Activated CD8-positive, alpha-beta memory T cell treated with anti-CD3 and anti-CD28 coated beads, Interleukin-2, amount 50 U/mL, for 24 hours (primary cell): ENCODE results near the gene TALDO1.
"Not testable (repeated sequence)": the region's sequence is repeated elsewhere in the genome, so short reads cannot be mapped to it uniquely, and the experiment has no call there.

Experiments used
- DNase-seq: peaks from one replicate; pipeline ENCODE4 v3.0.0-alpha.2; 2020; ENCODE audit errors: extremely low read depth

TALDO1 gene

GRCh38 chr11:737366-737765 lies 9.9 kb upstream of the TALDO1 start:
- no peak for DNase-seq

DNA sequence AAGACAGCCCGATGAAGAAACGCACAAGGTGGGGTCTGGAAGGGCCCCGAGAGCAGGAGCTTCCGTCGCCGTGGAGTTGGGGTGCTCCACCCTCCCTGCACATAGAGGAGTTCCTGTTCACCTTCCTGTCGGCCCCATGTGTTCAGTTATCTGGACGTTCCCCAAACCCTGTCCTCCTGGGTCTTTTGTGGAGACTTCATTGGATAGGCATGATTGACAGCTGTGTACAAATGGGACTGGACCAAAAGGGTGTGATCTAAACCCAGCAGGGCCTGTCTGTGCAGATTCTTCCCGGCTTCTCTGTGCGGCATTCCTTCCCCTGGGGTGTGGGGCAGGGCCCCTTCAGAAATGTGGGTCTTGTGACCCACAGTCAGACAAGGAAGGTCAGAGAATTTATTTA lies 9.4 kb upstream of the TALDO1 start:
- not testable (repeated sequence) for DNase-seq

DNA sequence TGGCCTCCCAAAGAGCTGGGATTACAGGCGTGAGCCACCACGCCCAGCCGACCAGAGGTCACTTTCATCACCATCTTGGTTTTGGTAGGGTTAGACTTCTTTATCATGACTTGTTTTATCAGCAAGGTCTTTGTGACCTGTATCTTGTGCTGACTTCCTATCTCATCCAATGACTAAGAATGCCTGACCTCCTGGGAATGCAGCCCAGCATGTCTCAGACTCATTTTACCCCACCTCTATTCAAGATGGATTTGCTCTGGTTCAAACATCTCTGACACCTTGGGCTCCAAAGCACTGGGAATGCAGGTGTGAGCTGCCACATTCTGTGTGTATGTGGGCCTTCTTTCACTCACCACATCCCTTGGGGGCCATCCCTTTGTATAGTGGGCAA lies 5.1 kb upstream of the TALDO1 start:
- DNase-seq: no peak

DNA sequence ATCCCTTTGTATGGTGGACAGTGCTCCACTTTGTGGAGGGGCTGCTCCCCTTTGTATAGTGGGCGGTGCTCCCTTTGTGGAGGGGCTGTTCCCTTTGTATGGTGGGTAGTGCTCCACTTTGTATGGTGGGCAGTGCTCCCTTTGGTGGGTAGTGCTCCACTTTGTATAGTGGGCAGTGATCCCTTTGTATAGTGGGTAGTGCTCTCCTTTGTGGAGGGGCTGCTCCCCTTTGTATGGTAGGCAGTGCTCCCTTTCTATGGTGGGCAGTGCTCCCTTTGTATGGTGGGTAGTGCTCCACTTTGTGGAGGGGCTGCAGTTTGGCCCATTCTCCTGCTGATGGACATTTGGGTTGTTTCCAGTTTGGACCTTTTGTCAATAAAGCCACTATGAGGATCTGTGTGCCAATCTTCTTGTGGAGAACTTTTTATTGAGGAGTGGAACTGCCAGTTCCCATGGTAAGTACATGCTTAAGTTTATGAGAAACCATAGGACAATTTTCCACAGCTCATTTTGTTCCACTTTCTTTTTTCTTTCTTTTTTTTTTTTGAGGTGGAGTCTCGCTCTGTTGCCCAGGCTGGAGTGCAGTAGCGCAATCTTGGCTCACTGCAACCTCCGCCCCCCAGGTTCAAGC lies 4.6 kb upstream of the TALDO1 start:
- DNase-seq: no peak

DNA sequence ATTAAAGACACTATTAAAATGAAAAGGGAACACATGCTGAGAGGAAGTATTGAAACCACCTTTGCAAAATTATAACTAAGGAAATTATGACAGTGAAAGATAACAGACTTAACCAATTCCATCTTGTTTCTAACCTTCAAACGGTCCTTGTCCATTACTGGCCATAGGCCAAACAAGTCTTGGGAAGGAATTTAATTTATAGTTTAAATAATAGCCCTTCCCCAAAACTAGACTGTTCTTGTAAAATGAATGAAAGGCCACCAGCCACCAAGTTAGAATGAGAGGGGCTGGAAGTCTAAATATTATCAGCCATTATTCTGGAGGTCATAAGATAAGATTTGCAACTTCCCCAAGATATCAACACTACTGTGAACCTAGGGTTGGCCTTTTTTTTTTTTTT lies 1.8 kb upstream of the TALDO1 start:
- DNase-seq: no peak

- DNase-seq: no peak
Observed at GRCh38 chr11:746289-747157, 741 bp upstream of the TALDO1 start.

- DNase-seq: no peak
Observed at GRCh38 chr11:748007-748359, 719 bp downstream of the TALDO1 start.

GRCh38 chr11:749731-750130 lies 2.5 kb downstream of the TALDO1 start:
- no peak for DNase-seq

- no peak for DNase-seq
Observed at GRCh38 chr11:760236-760635, 13.0 kb downstream of the TALDO1 start.

DNA sequence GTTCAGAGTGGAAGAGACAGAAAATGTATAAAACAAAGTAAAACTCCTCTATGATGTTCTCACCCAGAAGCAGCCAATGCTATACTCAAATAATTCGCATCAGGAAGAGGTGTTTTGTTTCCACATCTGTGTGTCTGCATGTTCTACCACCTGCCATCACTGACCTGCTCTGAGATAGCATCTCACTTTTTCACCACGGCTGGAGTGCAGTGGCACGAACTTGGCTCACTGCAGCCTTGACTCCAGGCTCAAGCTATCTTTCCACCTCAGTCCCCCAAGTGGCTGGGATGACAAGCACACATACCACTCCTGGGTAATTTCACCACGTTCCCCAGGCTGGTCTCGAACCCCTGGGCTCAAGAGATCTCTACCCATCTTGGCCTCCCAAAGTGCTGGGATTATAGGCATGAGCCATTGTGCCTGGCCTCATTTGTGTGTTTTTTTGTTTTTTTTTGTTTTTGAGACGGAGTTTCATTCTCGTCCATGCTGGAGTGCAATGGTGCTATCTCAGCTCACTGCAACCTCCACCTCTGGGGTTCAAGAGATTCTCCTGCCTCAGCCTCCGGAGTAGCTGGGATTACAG lies 14.4 kb downstream of the TALDO1 start:
- no peak for DNase-seq

DNA sequence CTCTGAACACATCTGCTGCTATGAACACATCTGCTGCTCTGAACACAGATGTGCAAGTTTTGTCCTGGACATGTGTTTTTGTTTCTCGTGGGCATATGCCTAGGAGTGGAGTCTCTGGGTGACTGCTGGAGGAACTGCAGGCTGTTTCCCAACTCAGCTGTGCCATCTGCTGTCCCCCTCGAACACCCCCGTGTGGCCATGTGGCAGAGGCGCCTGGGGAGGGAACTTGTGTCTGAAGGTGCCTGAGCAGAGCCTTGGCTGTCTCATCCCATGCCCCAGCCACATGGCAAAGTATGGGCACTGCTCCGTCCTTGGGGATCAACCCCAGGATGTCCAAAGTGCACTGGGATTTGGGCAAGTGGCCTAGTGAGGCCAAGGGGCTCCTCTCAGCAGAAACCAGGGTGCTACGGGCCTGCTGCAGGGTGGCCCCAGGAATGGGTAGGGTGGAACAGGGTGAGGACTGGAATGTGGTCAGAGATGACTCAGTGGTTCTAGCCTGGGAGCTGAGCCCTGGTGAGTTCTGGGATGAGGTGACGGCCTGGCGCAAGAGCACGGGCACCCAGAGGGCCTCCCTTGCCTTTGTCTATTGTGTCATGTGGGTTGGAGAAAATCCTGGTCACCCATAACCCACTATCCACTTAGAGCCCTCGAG lies 15.3 kb downstream of the TALDO1 start:
- DNase-seq: no peak

DNA sequence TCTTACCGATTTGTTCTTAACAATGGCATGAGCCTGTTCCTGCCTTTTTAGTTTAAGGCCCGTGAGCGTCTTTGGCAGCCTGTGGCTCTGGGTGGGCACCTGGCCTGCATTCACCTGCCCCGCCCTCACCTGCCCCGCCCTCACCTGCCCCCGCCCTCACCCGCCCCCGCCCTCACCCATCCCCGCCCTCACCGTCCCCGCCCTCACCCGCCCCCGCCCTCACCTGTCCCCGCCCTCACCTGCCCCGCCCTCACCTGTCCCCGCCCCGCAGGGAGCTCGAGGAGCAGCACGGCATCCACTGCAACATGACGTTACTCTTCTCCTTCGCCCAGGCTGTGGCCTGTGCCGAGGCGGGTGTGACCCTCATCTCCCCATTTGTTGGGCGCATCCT lies 15.8 kb downstream of the TALDO1 start:
- no peak for DNase-seq

- DNase-seq: no peak
Observed at GRCh38 chr11:763549-764321, 16.5 kb downstream of the TALDO1 start.

DNA sequence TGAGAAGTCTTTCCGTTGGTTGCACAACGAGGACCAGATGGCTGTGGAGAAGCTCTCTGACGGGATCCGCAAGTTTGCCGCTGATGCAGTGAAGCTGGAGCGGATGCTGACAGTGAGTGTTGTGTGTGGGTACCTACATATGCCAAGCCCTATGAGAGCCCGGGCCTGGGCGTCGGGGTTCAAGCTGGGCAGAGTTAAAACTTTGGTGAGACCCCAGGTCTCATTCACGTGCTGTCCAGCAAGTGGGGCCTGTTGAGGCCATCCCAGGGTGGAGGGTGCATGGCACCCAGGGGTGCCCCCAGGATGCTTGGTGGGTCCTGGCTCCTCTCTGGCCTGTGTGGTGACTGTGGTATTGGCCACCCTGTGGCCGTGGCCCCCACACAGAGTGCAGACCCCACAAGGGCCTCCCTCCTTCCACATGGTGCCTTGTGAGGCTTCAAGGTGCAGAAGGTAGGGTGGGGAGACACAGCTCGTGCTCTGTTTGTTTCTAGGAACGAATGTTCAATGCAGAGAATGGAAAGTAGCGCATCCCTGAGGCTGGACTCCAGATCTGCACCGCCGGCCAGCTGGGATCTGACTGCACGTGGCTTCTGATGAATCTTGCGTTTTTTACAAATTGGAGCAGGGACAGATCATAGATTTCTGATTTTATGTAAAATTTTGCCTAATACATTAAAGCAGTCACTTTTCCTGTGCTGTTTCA lies 17.2 kb downstream of the TALDO1 start:
- no peak for DNase-seq

DNA sequence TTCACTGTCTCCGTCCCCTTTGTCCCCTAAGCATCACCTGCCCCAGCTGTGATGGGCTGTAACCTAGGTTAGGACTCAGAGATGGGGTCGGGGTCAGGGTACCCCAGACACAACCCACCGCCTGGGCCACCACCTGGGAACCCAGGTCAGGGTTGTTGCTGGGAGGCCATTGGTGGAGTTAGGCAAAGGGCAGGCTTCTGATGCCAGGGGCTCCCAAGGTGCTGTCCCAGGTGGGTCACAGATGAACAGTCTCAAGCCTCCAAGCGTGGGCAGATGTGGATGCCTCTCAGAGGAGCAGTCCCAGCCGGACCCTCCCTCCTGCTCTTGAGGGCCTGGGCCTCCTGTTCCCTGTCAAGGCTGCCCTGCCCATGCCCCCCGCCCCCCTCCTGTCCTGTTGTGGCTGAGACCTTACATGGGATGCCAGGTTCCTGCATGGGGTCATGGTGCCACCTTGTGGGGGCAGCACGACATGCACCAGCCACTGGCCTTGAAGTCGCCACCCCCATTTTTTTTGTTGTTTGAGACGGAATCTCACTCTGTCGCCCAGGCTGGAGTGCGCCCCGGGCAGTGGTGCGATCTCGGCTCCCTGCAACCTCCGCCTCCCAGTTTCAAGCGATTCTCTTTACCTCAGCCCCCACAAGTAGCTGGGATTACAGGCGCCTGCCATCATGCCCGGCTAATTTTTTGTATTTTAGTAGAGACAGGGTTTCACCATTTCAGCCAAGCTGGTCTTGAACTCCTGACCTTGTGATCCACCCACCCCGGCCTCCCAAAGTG lies 17.9 kb downstream of the TALDO1 start:
- DNase-seq: no peak

- DNase-seq: no peak
Observed at GRCh38 chr11:765802-766091, 18.5 kb downstream of the TALDO1 start.

GRCh38 chr11:766106-766935 lies 19.1 kb downstream of the TALDO1 start:
- DNase-seq: no peak

DNA sequence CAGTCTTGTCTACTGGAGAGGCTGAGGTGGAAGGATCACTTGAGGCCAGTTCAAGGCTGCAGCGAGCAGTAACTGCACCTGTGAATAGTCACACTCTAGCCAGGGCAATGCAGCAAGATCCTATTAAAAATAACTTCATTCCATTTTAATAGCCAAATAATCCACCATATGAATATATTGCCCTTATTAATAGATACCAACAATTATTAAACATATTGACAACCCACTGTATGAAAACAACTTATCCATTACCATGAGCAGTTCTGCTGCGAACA lies 19.6 kb downstream of the TALDO1 start:
- no peak for DNase-seq

DNA sequence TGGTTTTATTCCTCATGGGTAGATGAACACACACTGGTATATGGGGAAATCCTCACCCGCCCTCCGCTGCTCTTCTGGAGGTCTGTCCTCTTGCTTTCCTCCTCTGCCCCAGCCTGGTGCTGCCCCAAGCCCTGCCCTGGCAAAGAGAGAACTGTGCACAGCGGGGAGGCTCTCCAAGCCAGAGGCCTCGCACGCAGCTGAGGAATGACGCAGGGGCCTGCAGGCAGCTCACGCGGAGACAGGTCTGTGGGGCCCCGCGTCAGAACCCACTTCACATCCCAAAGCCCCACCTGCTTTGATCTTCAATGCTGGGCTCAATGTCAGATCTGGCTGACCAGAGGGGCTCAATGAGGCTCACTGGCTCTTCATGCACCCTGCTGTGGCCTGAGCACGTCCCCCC lies 20.0 kb downstream of the TALDO1 start:
- no peak for DNase-seq
